ENCODE results near the gene NEAT1. TPM values are rescaled to one million over a fixed set of nuclear protein-coding genes. Genes with fewer than 3 reads are reported as not detected.

NEAT1 gene
- total and polyA plus RNA-seq, 9 of the 15 experiments (the other 6 are each of a cell fraction or from before 2014, with no cell fraction given), result 20.1 to 389 (median 62.8) TPM

- Histone ChIP-seq H3K4me2 (ENCODE audit: insufficient read depth, low read length) (peak overlapping the region; percentile 99), H4K20me1 (replicated peaks; ENCODE audit: control insufficient read depth, insufficient read depth, low read length) (peaks cover 3% of the 10 kb centered on the region; the same call in 1 of the 2 replicates), H3K4me1 (replicated peaks in 1 of 2; ENCODE audit: control insufficient read depth in 2 of 2, insufficient read depth in 2 of 2, low read length in 2 of 2) (peaks cover 21 to 38% of the 10 kb centered on the region in 2 experiments; a peak in 4 of 5 replicates), H3K9ac (ENCODE audit: insufficient read depth in 1 of 2, low read depth in 2 of 2, low read length in 2 of 2) (peak overlapping the region; percentile 80 to 92), H3K9me3 (replicated peaks; ENCODE audit: control insufficient read depth, insufficient read depth, low read depth, low read length) (no peaks in the 10 kb centered on the region), H3K4me3 (peak overlapping the region; percentile 70), H2AFZ (ENCODE audit: low read depth, low read length) (peak overlapping the region; percentile 97), H3K27ac (ENCODE audit: extremely low read depth, low read depth, low read length) (peak overlapping the region; percentile 87), H3K27me3 (ENCODE audit: control insufficient read depth in 2 of 2, insufficient read depth in 2 of 2, low read length in 2 of 2) (no peaks in the 10 kb centered on the region), H3K36me3 (ENCODE audit: control insufficient read depth, insufficient read depth, low read length) (0 out of 3 replicates have a peak, but pooled peaks cover 3% of the 10 kb centered on the region), H3K79me2 (ENCODE audit: control insufficient read depth, insufficient read depth, low read length) (peaks cover 48% of the 10 kb centered on the region), H3K9me1 (ENCODE audit: control insufficient read depth, insufficient read depth, low read length) (no peaks in the 10 kb centered on the region)
- peak; percentile 97 to 99 (median 98) for DNase-seq (ENCODE audit: extremely low read depth in 1 of 4, low spot score in 3 of 4)
- 4% methylated on average over 43 of the region's 47 CpGs for WGBS (ENCODE audit: insufficient coverage, low coverage, missing lambda C conversion rate)
- peak; percentile 88 for ATAC-seq
- in situ Hi-C loops (cut with MboI), result no loop called here
- ChIA-PET POLR2A (interaction anchor here (0.6 to 3.0 kb wide), 20 partner anchors 8 to 178 kb away, joined by 3 to 50 read pairs (median 4); partner anchors contain the start of genes MALAT1 and NEAT1), CTCF (ENCODE audit: low intra/inter-chr PET ratio) (interaction anchor here (0.6 kb wide), 1 partner anchor 8 kb away, joined by 3 read pairs; no protein-coding TSS in a partner anchor)
- FAIRE-seq, result peak; percentile 75
- intact Hi-C loops (cut with micrococcal nuclease), result no loop called here
- BruUV-seq (replicated peaks), result TSS peak; percentile 97
- no peak for TF ChIP-seq ZNF668 (CRISPR knock-in tag; IDR thresholded peaks at IDR 0.05)
- peak; percentile 94 for TF ChIP-seq POLR2AphosphoS5 (IDR thresholded peaks at IDR 0.05; ENCODE audit: control insufficient read depth, insufficient read depth, low read depth, low read length)
- TF ChIP-seq ZNF311 (CRISPR knock-in tag; IDR thresholded peaks at IDR 0.05), result no peak
- TF ChIP-seq ZBTB5 (IDR thresholded peaks at IDR 0.05), result peak; percentile 96
- no peak for TF ChIP-seq FOXK2 (conservative IDR thresholded peaks at IDR 0.05 in 1 of 2, IDR thresholded peaks at IDR 0.05 in 1 of 2; ENCODE audit: low read depth in 2 of 2)
- TF ChIP-seq NFE2L1 (tag; IDR thresholded peaks at IDR 0.05; ENCODE audit: borderline replicate concordance, low read depth), result no peak
- TF ChIP-seq JUN (IDR thresholded peaks at IDR 0.05; ENCODE audit: borderline replicate concordance, low read depth, low read length), result no peak; the same call in 1 of the 2 replicates
- TF ChIP-seq JUN (CRISPR knock-in tag; IDR thresholded peaks at IDR 0.05; ENCODE audit: borderline replicate concordance), result no peak
- TF ChIP-seq SMAD4 (CRISPR knock-in tag; conservative IDR thresholded peaks at IDR 0.05), result no peak; the same call in 1 of the 2 replicates
- peak; percentile 97 for TF ChIP-seq HINFP (tag; conservative IDR thresholded peaks at IDR 0.05; ENCODE audit: low read depth)
- no peak for TF ChIP-seq ZC3H11A (IDR thresholded peaks at IDR 0.05; ENCODE audit: low read depth, low read length)
Measured at GRCh38 chr11:65454696-65455456, 32.3 kb downstream of the NEAT1 start.

Measured in K562 (cell line).